Prostate gland (tissue), 2 donors: ENCODE results near the gene ODAD2.

Experiments used
- POLR2A ChIP-seq: fragments of 450-650 bp; IDR thresholded peaks from one replicate; pipeline ENCODE4 v1.6.1; 2016; ENCODE audit warnings: antibody characterized with exemption, mild to moderate bottlenecking
- POLR2AphosphoS5 ChIP-seq: sonication (generic); formaldehyde crosslinking; IDR thresholded peaks from one replicate; pipeline ENCODE4 v1.6.1; 2017; ENCODE audit warnings: antibody characterized with exemption
- TF ChIP-seq, protein P1 (sequence below), 4 experiments: fragments of 200-600 bp in 2 of 4; fragments of 450-650 bp in 2 of 4; sonication (generic) in 2 of 4; IDR thresholded peaks; 1 replicate in 3 of 4; 2 replicates in 1 of 4; pipeline ENCODE4 v1.5.1; 2016 to 2019; ENCODE audit warnings: antibody characterized with exemption in 4 of 4, mild to moderate bottlenecking in 2 of 4, moderate library complexity in 2 of 4

DNA sequence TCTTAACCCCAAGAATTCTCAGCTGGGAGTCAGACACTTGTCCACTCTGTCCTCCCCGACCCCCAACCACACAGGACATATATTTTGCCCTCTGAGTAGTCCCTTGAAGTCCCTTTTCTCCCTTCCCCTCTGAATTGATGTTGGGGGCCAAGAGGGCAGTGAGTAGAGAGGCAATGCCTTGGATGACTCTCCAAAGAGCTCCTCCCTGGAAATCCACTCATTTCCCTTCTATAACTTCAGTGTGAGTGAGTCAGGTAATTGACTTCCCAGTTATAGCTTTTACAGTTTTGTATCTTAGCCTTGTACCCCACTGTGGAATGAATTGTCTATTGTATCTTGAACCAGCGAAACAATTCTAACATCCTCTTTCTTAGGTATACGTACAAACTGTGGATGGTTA, 9.2 kb upstream of the ODAD2 start:
- TF ChIP-seq, protein P1, sequence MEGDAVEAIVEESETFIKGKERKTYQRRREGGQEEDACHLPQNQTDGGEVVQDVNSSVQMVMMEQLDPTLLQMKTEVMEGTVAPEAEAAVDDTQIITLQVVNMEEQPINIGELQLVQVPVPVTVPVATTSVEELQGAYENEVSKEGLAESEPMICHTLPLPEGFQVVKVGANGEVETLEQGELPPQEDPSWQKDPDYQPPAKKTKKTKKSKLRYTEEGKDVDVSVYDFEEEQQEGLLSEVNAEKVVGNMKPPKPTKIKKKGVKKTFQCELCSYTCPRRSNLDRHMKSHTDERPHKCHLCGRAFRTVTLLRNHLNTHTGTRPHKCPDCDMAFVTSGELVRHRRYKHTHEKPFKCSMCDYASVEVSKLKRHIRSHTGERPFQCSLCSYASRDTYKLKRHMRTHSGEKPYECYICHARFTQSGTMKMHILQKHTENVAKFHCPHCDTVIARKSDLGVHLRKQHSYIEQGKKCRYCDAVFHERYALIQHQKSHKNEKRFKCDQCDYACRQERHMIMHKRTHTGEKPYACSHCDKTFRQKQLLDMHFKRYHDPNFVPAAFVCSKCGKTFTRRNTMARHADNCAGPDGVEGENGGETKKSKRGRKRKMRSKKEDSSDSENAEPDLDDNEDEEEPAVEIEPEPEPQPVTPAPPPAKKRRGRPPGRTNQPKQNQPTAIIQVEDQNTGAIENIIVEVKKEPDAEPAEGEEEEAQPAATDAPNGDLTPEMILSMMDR (IDR thresholded peaks at IDR 0.05): no peak
- TF ChIP-seq POLR2AphosphoS5 (no peak), POLR2A (no peak)
